HG03558 (cell line): ENCODE data around the gene LYPD6.

Source experiments
- ATAC-seq: cut with Tn5 transposase; IDR thresholded peaks from one replicate; pipeline ENCODE4 v1.9.1; 2021; ENCODE audit warnings: moderate number of reproducible peaks; ENCODE audit not compliant: unreplicated experiment; ENCODE audit errors: extremely low read depth

The LYPD6 gene

DNA sequence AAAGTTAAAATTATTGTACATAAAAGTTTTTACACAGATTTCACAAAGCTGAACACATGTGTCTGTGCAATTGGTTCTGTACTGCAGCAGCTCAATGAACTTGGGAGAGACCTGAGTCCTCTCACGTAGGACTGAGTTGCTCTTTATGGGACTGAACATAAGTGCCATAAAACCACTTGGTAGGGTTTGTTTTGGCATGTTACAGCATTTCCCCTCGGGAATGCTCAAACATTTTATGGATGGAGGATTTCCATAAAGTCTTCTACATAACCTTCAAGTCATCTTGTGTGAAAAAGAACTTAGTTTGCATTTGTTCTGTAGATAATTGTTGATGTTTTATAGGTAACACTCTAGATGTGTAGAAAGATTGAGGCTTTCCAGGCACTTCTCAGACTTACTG is 15.9 kb downstream of the LYPD6 start:
- no peak for ATAC-seq

DNA sequence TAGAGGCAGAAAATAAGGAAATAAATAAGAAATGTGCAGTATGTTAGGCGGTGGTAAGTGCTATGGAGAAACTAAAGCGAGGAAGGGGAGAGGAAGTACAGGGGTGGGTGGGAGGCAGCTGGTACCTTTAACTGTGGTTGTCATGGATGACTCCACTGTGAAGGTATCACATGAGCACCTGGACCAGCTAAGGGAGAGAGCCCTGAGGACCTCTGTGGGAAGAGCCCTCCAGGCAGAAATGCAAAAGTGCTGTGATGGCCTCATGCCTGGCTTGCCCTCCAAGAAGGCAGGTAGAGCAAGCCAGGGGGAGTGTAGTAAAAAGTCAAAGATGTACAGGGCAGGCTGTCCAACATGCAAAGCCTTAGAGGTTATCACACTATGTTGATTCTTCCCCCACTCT is 17.9 kb downstream of the LYPD6 start:
- no peak for ATAC-seq

DNA sequence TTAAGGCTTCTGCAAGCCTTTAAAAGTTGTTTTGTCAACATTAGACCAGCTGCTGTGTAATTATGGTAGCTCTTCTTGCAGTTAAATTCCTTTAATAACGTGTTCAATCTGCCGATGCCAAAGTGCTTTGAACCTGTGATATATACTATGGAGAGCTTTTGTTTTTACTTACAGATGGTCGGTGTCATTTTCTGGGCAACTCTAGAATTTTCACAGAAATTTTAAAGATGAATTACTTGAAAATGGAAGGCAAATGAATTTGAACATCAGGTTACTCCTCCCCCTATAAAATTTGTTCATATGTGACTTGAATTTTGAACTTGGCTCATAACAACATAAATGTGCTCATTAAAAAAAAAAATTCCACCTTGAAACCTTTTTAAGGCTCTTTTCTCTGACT is 23.0 kb downstream of the LYPD6 start:
- no peak for ATAC-seq

DNA sequence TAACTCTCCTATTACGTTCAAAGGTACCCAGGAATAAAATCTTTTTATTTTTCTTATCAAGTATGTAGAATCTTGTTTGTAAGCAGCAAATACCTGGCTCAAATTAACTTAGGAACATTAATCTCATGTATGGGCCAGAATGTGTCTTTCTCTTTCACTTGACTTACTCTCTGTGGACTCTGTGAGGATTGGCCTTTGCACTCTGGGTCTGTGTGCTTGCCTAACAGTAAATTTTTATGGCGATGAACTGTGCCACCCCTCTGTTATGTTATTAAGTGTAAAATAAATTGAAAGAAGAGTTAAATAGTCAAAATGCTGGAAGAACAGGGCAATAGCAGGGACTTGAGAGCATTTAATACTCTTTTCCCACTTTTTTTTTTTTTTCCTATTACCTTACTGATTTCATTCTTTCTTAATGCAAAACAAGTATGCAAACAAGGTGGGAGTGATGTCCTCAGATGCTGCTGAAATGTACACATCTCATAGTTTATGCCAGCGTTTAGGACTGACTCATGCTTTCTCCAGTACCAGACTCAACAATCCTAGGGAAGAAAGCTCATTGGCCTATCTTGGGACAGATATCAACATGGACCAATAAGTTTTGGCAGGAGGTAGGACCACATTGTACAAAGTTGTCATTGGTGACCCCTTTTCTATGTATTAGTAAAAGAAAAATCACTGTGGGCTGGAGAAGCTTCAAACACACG is 25.5 kb downstream of the LYPD6 start:
- no peak for ATAC-seq

DNA sequence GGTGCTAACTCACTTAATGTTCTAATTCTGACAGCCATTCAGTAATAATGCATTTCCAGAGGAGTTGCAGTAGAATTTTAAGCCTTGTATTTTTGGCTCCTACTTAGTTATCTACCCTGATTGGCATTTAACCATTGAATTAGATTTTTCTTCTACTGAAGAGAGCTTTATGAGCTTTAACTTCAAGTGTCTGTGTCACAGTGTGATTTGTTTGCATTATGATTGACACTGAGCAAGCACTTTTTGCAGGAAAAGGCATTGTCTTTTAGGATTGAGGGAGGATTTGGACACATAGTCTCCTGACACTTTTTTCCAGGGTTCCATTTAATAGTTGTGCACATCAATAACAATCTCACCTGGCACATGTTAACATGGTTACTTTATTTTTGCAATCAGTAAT is 26.7 kb downstream of the LYPD6 start:
- no peak for ATAC-seq

DNA sequence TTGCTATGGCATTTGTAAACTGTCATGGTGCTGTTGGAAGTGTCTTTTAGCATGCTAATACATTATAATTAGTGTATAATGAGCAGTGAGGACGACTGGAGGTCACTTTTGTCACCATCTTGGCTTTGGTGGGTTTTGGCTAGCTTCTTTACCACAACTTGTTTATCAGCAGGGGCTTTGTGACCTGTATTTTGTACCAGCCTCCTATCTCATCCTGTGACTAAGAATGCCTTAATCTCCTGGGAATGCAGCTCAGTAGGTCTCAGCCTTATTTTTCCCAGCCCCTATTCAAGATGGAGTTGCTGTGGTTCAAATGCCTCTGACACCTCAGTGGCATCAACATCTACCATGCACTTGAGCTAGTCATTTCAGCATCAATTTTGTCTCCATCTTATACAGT is 29.7 kb downstream of the LYPD6 start:
- no peak for ATAC-seq

DNA sequence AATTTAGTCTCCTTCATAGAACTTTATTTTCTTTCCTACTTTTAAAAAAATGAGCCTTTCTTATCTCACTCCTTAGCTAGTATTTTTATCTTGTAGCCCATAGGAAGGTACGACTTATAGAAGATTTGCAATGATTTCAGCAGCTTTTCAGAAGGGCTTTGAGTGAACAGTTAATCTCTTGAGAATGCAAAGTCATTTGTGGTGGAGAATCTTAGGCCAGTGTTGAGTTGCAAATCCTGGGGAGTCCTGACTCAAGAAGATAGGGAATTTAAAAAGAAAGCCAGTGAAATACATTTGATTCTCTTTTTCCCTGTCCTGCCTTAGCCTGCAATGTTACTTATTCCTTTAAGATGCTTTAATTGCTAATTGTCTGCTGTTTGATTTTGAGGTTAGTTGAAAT is 33.6 kb downstream of the LYPD6 start:
- no peak for ATAC-seq

DNA sequence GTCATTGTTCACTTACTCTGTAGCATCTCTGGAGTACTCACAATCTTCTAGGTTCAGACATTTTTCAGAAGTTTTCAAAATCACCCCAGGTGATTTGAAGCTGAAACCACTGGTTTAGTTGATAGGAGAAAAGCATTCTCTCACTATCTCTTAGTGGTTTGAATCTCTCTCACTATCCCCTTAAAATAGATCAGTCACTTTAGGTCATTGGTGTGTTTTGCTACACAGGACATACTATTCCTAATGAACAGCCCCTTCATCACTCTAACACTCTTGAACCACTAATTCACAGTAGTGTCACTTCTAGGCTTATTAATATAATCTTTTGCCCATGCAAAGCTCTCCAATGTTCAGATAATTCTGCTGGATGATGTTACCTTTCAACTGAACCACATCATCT is 34.5 kb downstream of the LYPD6 start:
- ATAC-seq = no peak

DNA sequence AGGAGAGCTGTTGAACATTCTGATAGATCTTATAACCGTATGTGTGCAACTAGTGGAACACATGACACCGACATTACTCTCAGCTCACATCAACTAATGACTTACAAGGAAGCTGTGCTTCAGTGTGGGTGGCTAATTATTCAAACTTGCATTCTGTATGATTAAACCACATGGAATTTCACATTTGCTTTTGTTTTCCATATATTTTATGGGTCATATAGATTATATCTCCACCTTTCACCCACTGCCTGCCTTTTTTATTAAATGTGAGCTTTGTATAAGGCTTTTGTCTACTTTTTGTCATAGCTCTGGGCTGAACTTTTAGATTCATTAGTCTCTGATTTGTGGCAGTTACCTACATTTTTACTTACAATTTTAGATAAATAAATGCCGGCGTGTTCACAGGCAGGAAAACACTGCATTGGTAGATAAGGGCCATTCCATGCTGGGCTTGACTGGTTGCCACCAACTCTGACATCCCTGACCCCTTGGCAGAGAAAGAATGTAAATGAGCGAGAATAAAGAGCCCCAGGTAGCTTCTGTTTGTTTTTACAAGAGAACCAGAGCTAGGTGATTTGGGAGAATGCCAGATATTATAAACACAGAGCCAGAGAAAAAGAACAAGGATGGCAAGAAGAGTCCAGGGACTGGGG is 35.7 kb downstream of the LYPD6 start:
- no peak for ATAC-seq

DNA sequence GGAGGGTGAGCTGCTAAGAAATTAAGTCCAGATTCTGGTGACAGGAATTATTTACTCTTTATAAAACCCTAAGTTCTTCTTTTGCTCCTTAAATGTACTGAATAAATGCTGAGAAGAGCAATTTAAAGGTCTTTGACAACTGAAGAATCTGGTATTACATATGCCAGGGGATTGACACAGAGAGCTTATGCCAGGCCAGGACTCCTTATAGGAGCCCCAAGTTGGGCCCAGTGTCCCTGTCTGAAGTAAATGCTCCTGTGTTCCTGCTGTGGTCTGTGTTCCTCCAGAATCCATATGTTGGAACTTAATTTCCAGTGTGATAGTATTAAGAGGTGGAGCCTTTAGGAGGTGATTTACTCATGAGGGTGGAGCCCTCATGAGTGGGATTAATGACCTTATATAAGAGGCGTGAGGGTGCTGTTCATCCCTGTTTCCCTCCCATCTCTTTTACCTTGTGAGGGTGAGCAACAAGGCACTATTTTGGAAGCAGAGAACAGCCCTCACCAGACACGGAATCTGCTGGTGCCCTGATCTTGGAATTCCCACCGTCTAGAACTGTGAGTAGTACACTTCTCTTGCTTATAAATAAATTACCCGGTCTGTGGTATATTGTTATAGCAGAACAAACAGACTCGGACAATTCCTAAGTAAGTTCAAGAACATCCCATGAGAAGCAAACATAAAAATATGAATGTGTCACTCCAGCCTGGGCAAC is 39.8 kb downstream of the LYPD6 start:
- ATAC-seq = no peak

DNA sequence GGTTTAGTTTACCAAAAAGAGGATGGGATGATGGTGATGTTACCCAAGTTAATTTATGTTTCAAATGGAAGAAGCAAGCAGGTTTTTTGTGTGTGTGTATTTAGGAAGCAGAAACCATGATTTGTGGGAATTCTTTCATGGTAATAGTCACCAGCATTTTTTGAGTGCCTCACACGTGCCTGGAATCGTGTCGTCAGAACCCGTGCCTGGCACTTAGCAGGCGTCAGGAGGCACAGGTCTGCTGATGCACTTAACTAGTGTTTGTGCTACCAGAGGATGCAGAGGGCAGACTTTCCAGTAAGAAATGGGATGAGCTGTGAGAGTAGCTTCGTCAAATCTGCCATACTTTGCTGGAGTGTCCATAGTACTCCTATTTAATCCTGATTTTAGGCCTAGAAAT is 41.1 kb downstream of the LYPD6 start:
- ATAC-seq = no peak

DNA sequence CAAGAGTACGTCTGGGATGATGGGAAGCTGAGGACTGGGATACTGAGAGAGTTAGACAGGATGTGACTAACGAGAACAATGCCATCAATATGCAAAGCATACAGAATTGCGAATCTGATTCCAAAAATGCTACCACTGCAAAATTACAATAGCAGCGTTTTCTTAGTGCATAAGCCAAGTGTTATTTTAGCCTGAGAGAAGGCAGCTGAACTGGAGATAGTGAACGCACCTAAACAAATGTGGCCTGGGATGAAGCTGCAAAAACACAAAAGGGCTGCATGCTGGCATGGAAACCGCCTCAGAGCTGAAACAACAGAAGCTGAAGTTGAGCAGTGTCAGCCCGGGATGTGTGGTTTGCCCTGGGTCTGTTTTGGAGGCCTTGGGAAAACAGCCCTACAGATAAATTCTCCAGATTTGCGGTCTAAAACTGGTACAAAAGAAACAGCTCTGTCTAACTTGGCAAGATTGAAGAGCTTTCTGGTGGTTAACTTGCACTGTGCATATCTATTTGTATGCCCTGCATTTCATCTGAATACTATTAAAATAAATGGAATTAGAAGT is 45.5 kb downstream of the LYPD6 start:
- no peak for ATAC-seq

DNA sequence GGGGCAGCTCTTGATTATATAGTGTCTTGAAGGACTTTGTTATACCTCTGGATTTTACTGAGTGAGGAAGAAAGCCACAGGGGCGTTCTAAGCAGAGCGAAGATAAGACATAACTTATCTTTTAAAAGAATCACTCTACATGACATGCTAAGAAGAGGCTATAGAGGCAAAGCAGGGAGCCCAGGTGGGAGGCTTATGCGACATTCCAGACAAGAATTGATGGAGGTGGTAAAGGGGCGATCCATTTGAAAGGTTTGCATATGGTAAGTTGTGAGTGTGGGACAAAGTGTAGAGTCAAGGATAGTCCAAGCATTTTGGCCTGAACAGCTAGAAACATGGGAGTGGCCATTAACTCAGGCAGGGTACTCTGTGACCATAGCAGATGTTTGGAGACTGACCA is 49.8 kb downstream of the LYPD6 start:
- no peak for ATAC-seq

DNA sequence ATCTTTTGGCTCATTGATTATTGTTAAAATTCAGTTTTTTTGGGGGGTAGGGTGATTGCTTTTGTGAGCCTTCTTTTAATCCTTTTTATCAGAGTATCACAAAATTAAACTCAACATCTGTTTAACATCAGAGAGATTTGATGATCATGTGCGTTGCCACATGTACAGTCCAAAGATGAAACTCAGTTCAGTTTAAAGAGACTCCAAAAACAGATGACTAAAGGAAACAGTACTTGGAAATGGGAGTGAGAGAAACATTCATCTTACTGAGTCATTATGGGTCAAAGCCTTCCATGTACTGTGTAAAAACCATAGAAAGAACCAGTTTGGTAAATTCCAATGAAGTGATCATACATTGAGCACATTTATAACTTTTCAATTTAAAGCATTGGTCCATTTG is 53.0 kb downstream of the LYPD6 start:
- ATAC-seq = no peak

DNA sequence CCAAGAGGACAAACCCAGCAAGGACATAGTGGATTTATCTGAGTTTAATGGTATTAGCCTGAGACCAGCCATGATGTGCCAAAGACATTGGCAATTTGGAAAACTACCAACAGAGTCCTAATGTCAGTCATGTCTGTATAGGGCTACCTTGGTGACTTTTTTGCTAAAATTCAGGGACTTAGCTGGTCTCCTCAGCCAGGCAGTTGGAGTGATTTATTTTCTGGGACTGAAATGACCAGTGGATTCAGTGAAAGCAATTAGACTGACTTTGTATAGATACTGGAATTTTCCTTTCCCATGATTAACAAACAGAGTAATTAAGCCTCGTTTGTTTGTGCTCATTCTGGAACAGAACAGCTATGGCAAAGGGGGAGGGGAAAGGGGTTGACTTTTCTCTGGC is 55.0 kb downstream of the LYPD6 start:
- ATAC-seq = no peak

DNA sequence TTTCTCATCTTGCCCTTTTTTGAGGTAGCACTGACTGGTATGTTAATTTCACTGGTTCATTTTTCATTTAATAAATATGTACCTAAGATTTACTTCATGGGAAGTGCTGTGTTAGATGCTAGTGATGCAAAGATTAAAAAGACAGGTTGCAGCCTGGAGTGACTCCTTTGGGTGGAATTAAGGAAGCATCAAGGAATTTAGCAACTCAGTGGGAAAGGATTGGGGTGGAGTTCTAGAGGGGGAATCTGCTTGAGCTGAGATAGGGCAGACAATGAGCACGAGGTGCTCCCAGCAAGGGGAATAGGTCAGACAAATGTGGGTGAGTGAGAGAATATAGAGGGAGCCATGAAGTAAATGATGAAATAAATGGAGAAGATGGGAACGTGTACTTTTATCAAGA is 57.0 kb downstream of the LYPD6 start:
- no peak for ATAC-seq

DNA sequence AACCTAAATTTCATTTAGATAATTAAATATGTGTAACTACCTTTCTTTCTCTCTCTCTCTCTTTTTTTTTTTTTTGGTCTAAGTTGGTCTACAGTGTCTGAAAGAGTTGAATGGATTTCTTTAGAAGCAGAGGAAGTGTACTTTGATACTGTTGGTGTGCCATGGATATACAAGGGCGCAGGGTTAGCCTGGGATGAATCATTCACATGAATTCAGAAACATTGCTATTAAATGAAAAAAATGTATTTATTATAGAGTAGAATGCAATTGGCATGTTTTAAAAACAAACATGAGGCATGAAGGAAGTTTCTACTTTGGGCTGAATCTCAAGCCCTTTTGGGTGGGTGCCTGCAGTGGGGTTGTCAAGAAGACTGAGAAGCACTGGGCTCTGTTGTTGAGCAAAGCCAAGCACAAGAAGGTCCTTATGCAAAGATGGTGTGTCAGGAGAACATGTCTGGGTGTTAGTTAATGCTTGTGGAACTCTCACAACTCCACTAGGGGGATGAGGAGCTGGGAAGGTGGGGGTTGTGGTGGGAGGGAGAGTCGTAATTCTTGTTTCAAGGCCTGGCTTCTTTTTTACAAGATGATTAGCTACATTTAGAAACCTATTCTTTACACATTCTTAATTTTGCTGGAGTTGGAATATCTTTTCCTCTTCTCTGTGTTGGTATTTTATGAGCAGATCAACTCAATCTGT is 57.9 kb downstream of the LYPD6 start:
- no peak for ATAC-seq

DNA sequence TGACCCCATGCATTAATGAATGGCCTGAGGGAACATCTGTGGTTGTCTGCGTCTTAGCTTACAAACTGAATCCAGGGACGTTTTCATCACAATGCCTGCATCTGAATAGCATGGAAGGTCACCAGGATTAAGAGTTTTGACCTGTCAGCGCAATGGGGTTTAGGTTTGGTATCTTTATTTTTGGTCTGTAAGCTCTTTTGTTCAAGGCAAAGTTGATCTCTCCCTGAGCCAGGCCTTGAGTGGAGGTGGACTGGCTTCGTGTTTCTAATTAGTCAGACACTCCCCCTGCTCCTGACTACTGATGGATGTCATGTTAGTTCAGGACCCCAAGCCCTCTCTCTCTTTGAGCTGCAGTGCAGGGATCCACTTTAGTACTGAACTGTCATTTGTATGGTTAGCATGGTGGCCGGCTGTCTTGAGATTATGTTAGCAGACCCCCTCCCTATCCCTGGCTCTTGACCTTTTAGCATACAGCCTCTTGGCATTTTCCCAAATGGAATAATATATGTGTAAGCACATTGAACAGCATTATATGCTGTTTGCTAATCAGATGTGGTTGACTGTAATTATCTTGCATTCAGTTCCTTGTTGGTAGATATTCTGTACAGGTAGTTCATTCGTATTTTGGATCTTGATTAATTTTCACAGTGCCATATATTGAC is 59.2 kb downstream of the LYPD6 start:
- no peak for ATAC-seq

DNA sequence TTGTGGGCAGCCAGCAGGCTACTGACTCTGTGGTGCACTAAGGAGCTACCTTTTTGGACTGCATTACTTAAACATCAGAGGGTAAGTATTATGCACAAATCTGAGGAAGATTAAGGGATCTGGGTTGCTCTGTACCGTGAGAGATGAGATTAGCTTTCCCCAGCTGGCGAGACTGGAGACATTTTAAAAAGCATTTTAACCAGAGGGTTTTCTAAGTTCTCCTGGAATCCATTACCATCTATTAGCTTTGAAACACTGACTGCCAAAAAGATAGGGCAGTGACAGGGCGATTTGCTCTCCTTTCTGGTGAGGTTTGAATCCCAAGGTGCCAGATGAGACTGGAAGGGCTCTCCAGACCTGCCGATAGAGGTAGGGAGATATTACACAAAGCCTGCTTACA is 63.2 kb downstream of the LYPD6 start:
- no peak for ATAC-seq

DNA sequence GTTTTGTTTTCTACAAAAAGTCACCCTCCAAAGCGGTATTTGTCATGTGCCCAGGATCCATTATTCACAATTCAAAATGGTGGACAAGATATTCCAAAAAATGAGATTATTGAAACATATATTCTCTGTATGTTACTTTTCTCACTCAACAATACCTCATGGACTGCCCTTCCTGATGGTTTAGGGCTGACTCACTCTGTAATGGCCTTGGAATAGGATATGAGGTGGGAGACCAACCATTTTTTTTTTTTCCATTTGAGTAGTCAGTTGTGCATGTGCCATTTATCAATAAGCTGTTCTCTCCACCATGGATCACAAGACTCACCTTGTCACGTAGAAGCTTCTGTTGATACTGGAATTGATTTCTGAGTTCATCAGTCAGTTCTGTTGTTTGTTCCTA is 64.5 kb downstream of the LYPD6 start:
- no peak for ATAC-seq
